Skin epidermis (tissue), 12 donors: ENCODE data around the gene PIK3R3.

Source experiments
- H3K27ac ChIP-seq, 21 experiments: fragments of 200-600 bp; sonication (generic) in 11 of 21; one replicate each; pipeline ENCODE4 v1.5.0; 2020; ENCODE audit warnings: mild to moderate bottlenecking in 3 of 21, inconsistent platforms in 2 of 21, moderate library complexity in 2 of 21
- H3K4me3 ChIP-seq, 7 experiments: fragments of 200-600 bp; sonication (generic) in 2 of 7; one replicate each; pipeline ENCODE4 v1.5.0; 2020; ENCODE audit warnings: inconsistent platforms in 2 of 7, mild to moderate bottlenecking in 2 of 7, moderate library complexity in 1 of 7

The PIK3R3 gene

GRCh38 chr1:46159516-46159915 is 27.1 kb upstream of the PIK3R3 start:
- Histone ChIP-seq H3K4me3 (no peak overlapping the region), H3K27ac (no peak overlapping the region)

- Histone ChIP-seq H3K4me3 (no peak overlapping the region), H3K27ac (no peak overlapping the region)
Measured at GRCh38 chr1:46158312-46159281, 26.2 kb upstream of the PIK3R3 start.

GRCh38 chr1:46157916-46158311 is 25.5 kb upstream of the PIK3R3 start:
- H3K4me3 ChIP-seq = no peak overlapping the region
- no peak overlapping the region for H3K27ac ChIP-seq

GRCh38 chr1:46153732-46154131 is 21.3 kb upstream of the PIK3R3 start:
- no peak overlapping the region for H3K27ac ChIP-seq
- H3K4me3 ChIP-seq = no peak overlapping the region

GRCh38 chr1:46153228-46153627 is 20.8 kb upstream of the PIK3R3 start:
- Histone ChIP-seq H3K4me3 (no peak overlapping the region), H3K27ac (no peak overlapping the region)

- no peak overlapping the region for H3K4me3 ChIP-seq
- H3K27ac ChIP-seq = peak overlapping the region in 1 of 21 experiments; percentile 5
Measured at GRCh38 chr1:46152016-46152415, 19.6 kb upstream of the PIK3R3 start.

- H3K27ac ChIP-seq = peak overlapping the region in 2 of 21 experiments; percentile 11 to 31
- H3K4me3 ChIP-seq = no peak overlapping the region
Measured at GRCh38 chr1:46150085-46150484, 17.7 kb upstream of the PIK3R3 start.

GRCh38 chr1:46148318-46148717 is 15.9 kb upstream of the PIK3R3 start:
- no peak overlapping the region for H3K4me3 ChIP-seq
- H3K27ac ChIP-seq = no peak overlapping the region

GRCh38 chr1:46137916-46138315 is 5.5 kb upstream of the PIK3R3 start:
- Histone ChIP-seq H3K27ac (peak overlapping the region in 5 of 21 experiments; percentile 26 to 64 (median 39)), H3K4me3 (no peak overlapping the region)

GRCh38 chr1:46136711-46137110 is 4.3 kb upstream of the PIK3R3 start:
- no peak overlapping the region for H3K27ac ChIP-seq
- H3K4me3 ChIP-seq = no peak overlapping the region

GRCh38 chr1:46134660-46135331 is 2.4 kb upstream of the PIK3R3 start:
- peak overlapping the region in 4 of 21 experiments; percentile 24 to 96 (median 63) for H3K27ac ChIP-seq
- no peak overlapping the region for H3K4me3 ChIP-seq

GRCh38 chr1:46133781-46134350 is 1.4 kb upstream of the PIK3R3 start:
- H3K4me3 ChIP-seq = peak overlapping the region in 5 of 7 experiments; percentile 71 to 81 (median 73)

GRCh38 chr1:46133181-46133658 is 791 bp upstream of the PIK3R3 start:
- H3K27ac ChIP-seq = peak overlapping the region in 19 of 21 experiments; percentile 60 to 99 (median 96)
- H3K4me3 ChIP-seq = peak overlapping the region; percentile 59 to 81 (median 72)

More at GRCh38 chr1:46133781-46134350, 1.4 kb upstream of the PIK3R3 start:
- H3K27ac ChIP-seq = peak overlapping the region in 16 of 21 experiments; percentile 60 to 99 (median 96)

GRCh38 chr1:46131712-46132528 is 509 bp downstream of the PIK3R3 start:
- Histone ChIP-seq H3K27ac (peak overlapping the region; percentile 83 to 99 (median 96)), H3K4me3 (peak overlapping the region; percentile 59 to 81 (median 72))

GRCh38 chr1:46131093-46131492 is 1.3 kb downstream of the PIK3R3 start:
- H3K27ac ChIP-seq = peak overlapping the region in 4 of 21 experiments; percentile 13 to 99 (median 98)
- H3K4me3 ChIP-seq = peak overlapping the region; percentile 59 to 81 (median 72)

- peak overlapping the region in 1 of 21 experiments; percentile 13 for H3K27ac ChIP-seq
Measured at GRCh38 chr1:46130606-46131005, 1.8 kb downstream of the PIK3R3 start.

GRCh38 chr1:46130121-46130520 is 2.3 kb downstream of the PIK3R3 start:
- Histone ChIP-seq H3K4me3 (peak overlapping the region in 5 of 7 experiments; percentile 59 to 81 (median 72)), H3K27ac (no peak overlapping the region)

More at GRCh38 chr1:46130606-46131005, 1.8 kb downstream of the PIK3R3 start:
- H3K4me3 ChIP-seq = peak overlapping the region; percentile 59 to 81 (median 72)

GRCh38 chr1:46128344-46128743 is 4.1 kb downstream of the PIK3R3 start:
- Histone ChIP-seq H3K27ac (no peak overlapping the region), H3K4me3 (no peak overlapping the region)

GRCh38 chr1:46118856-46119255 is 13.6 kb downstream of the PIK3R3 start:
- Histone ChIP-seq H3K27ac (no peak overlapping the region), H3K4me3 (no peak overlapping the region)
